Chondrocyte (in vitro differentiated cells): Measurements from ENCODE around the gene NQO2. TPM values are rescaled to one million over a fixed set of nuclear protein-coding genes. Genes with fewer than 3 reads are reported as not detected.

ENCODE experiments used
- DNase-seq: peaks from one replicate; pipeline ENCODE4 v3.0.0; 2021; ENCODE audit warnings: mixed read lengths, low spot score
- H3K27ac Mint-ChIP-seq: one replicate; pipeline ENCODE4 v1.8.0; 2021; ENCODE audit warnings: mild to moderate bottlenecking, moderate library complexity, mixed read lengths; ENCODE audit not compliant: unreplicated experiment
- H3K27me3 Mint-ChIP-seq: 2 replicates; pipeline ENCODE4 v1.8.0; 2021; ENCODE audit warnings: low read depth, mixed read lengths
- H3K36me3 Mint-ChIP-seq: 2 replicates; pipeline ENCODE4 v1.8.0; 2021; ENCODE audit warnings: low read depth, mixed read lengths
- H3K4me1 Mint-ChIP-seq: 2 replicates; pipeline ENCODE4 v1.8.0; 2021; ENCODE audit warnings: low read depth, mild to moderate bottlenecking, mixed read lengths
- H3K4me3 Mint-ChIP-seq: one replicate; pipeline ENCODE4 v1.8.0; 2021; ENCODE audit warnings: mild to moderate bottlenecking, moderate library complexity, mixed read lengths; ENCODE audit not compliant: unreplicated experiment
- H3K9me3 Mint-ChIP-seq: 2 replicates; pipeline ENCODE4 v1.8.0; 2021; ENCODE audit warnings: low read depth, mixed read lengths
- CTCF ChIP-seq: fragments of 200-600 bp; sonication (generic); IDR thresholded peaks from 2 replicates; pipeline ENCODE4 v1.5.0; 2021; ENCODE audit warnings: antibody characterized with exemption, mild to moderate bottlenecking, moderate library complexity
- total RNA-seq: library from RNA; stranded (reverse); gene quantifications from 3 replicates; pipeline ENCODE4 v1.2.1, GENCODE V29; 2021

The NQO2 gene
- total RNA-seq, 1 donor from 2014 or later, result 35.1 TPM

- no peak for DNase-seq
- no peaks in the 10 kb centered on the region for H3K9me3 Mint-ChIP-seq
- no peak overlapping the region for H3K4me3 Mint-ChIP-seq
- no peaks in the 10 kb centered on the region for H3K27me3 Mint-ChIP-seq
- no peak for TF ChIP-seq CTCF
- no peak overlapping the region for H3K27ac Mint-ChIP-seq
- peaks cover 42% of the 10 kb centered on the region for H3K4me1 Mint-ChIP-seq
- no peaks in the 10 kb centered on the region for H3K36me3 Mint-ChIP-seq
Observed at GRCh38 chr6:2973676-2974075, 26.0 kb upstream of the NQO2 start.

GRCh38 chr6:2976060-2976459 is 23.6 kb upstream of the NQO2 start:
- no peak overlapping the region for H3K4me3 Mint-ChIP-seq
- peaks cover 29% of the 10 kb centered on the region for H3K4me1 Mint-ChIP-seq
- TF ChIP-seq CTCF, result no peak
- DNase-seq, result no peak
- no peak overlapping the region for H3K27ac Mint-ChIP-seq
- no peaks in the 10 kb centered on the region for H3K36me3 Mint-ChIP-seq
- no peaks in the 10 kb centered on the region for H3K9me3 Mint-ChIP-seq
- H3K27me3 Mint-ChIP-seq, result no peaks in the 10 kb centered on the region

- H3K4me3 Mint-ChIP-seq, result no peak overlapping the region
Observed at GRCh38 chr6:2976571-2977085, 23.1 kb upstream of the NQO2 start.

GRCh38 chr6:2977290-2977689 is 22.4 kb upstream of the NQO2 start:
- TF ChIP-seq CTCF, result no peak
- H3K4me1 Mint-ChIP-seq, result peaks cover 32% of the 10 kb centered on the region
- no peak overlapping the region for H3K4me3 Mint-ChIP-seq
- no peaks in the 10 kb centered on the region for H3K9me3 Mint-ChIP-seq
- H3K36me3 Mint-ChIP-seq, result no peaks in the 10 kb centered on the region
- no peak overlapping the region for H3K27ac Mint-ChIP-seq
- DNase-seq, result no peak
- H3K27me3 Mint-ChIP-seq, result no peaks in the 10 kb centered on the region

More at GRCh38 chr6:2976571-2977085, 23.1 kb upstream of the NQO2 start:
- H3K9me3 Mint-ChIP-seq, result no peaks in the 10 kb centered on the region
- H3K27ac Mint-ChIP-seq, result peak overlapping the region; percentile 89
- TF ChIP-seq CTCF, result no peak
- DNase-seq, result no peak
- peaks cover 32% of the 10 kb centered on the region for H3K4me1 Mint-ChIP-seq
- H3K36me3 Mint-ChIP-seq, result no peaks in the 10 kb centered on the region
- H3K27me3 Mint-ChIP-seq, result no peaks in the 10 kb centered on the region

- DNase-seq, result no peak
- no peak overlapping the region for H3K27ac Mint-ChIP-seq
- H3K9me3 Mint-ChIP-seq, result no peaks in the 10 kb centered on the region
- peaks cover 31% of the 10 kb centered on the region for H3K4me1 Mint-ChIP-seq
- H3K27me3 Mint-ChIP-seq, result no peaks in the 10 kb centered on the region
- H3K36me3 Mint-ChIP-seq, result no peaks in the 10 kb centered on the region
- TF ChIP-seq CTCF, result no peak
- H3K4me3 Mint-ChIP-seq, result no peak overlapping the region
Observed at GRCh38 chr6:2977799-2978590, 21.7 kb upstream of the NQO2 start.
